ENCODE results near the gene PLCB2.
A peak's percentile ranks its signal among the peaks of the same experiment; 100 is the strongest.

The PLCB2 gene

GRCh38 chr15:40307421-40308211 lies at the start of gene PLCB2:
PLCB2 (minus strand) TSS chr15:40307935; CDS start chr15:40307672, 263 bp downstream.
- no peak for DNase-seq

DNA sequence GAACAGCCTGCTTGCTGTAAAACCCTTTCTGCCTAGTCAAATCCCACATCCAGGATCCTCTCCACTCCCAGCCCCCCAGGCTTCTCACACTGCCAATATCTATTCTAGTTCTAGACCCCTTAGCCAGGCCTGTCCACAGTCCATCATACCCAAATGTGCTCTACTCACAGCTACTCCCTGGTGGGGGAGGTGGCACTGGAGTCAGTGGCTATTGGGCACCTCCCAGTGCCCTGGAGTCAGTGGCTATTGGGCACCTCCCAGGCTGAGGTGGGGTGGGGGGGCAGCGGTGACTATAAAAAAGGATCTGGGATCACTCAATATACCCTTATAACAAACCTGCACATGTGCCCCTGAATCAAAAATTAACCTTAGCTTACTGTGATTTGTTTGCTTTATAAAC lies 49.5 kb upstream of the PLCB2 start:
- DNase-seq, result no peak

- no peak for DNase-seq
Observed at GRCh38 chr15:40355976-40356585, 48.3 kb upstream of the PLCB2 start.

DNA sequence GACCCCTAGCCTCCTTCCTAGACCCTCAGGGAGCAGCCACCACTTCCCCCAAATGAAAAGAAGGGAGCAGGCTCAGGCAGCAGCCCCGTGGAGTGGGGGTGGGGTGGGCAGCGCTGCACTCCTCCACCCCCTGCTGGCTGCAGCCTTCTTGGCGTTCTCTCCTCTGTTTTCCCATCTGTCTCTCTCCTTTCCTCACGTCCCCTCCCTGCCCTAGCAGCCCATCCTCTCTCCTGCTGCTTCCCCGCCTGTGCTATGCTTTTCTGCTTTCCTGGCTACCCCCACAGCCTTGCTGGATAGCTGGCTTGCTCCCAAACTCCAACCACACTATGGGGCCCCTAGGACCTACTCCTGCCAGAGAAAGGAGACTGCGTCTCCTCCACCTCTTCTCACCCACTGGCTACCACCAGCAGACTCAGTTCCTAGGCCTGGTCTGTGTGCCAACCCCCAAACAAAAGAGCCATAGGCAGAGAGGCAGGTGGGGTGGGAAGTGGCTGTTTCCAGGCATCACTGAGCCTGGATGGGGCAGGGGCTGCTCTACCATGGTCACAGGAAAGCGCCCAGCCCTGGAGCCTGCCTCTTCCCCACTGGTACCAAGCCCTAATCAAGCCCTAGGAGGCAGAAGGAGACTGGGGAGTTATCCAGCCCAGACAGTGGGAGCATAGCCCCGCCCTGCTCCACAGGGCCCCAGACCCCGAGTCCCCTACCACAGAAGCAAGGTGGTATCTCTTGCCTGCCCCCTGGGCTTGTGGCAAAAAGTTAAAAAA lies 46.9 kb upstream of the PLCB2 start:
- DNase-seq, result peak; percentile 92

DNA sequence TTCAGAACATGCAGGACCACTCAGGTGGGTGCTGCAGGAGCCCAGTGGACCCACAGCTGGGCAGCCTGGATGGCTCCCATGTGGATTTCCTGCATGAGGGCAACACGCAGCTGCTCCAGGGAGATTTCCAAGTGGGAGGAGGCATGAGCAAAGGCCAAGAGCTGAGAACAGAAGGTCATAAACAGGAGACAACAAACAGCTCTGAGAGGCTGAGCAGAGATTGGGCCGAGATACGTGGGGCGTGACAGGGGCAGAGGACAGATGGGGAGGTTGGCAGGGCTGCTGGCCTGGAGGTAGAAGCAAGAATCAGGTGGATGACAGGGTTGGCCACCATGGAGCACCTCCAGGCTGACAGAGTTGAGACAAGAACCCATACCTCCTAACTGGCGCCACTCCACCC lies 46.0 kb upstream of the PLCB2 start:
- DNase-seq, result peak; percentile 57

GRCh38 chr15:40352281-40352901 lies 44.7 kb upstream of the PLCB2 start:
- DNase-seq, result no peak

DNA sequence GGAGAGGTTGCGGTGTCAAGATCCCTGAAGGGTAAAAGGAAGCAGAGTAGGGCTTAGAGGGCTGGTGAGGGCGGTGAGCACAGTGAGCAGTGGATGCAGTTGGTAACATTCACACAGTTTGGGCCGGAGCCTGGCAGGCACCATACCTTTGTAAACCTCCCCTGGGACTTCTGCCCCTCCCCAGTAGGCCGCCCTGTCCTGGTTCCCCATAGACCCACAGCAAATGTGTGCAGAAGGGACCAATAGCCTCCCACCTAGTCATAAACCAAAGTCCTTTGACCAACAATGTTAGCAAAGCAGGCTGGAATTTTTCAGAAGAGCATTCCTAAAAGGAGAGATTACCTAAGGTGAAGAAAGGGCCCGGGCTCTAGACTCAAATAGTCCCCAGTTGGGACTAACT lies 41.4 kb upstream of the PLCB2 start:
- no peak for DNase-seq

- no peak for DNase-seq
Observed at GRCh38 chr15:40348474-40348870, 40.7 kb upstream of the PLCB2 start.

- DNase-seq, result no peak
Observed at GRCh38 chr15:40347559-40348473, 40.1 kb upstream of the PLCB2 start.

- DNase-seq, result no peak
Observed at GRCh38 chr15:40346579-40347558, 39.1 kb upstream of the PLCB2 start.

DNA sequence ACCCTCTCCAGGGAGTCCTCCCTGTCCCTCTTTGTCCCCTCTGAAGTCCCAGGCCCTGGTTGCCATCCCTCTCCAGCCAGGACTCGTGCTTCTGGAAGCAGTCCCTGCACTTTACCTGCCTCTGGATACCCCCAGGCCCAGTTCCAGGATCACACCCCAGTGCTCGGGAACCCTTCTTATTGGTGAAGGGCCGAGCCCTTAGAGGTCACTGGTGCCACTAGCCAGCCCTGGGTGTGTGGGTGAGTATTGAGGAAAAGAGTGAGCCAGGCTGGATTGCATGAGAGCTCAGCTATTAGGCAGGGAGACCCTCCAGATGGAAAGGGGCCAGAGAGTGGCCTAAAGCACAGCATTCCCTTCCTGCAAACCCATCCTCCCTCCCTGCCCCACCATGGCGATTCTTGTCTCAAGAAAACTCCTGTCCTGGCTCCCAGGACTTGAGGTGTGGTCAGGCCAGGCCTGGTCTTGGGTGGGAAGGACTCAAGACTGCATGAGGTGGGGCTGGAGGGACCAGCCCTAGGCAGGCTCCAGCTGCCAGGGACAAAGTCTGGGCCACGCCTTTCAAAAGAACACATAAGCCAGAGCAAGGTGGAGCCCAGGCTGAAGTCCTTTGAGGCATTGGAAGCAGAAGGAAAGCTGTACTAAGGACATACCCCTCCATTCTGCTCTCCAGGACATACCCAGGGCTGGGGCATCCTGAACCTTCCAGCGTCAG lies 38.3 kb upstream of the PLCB2 start:
- DNase-seq, result no peak

- DNase-seq, result no peak
Observed at GRCh38 chr15:40345225-40345866, 37.6 kb upstream of the PLCB2 start.

DNA sequence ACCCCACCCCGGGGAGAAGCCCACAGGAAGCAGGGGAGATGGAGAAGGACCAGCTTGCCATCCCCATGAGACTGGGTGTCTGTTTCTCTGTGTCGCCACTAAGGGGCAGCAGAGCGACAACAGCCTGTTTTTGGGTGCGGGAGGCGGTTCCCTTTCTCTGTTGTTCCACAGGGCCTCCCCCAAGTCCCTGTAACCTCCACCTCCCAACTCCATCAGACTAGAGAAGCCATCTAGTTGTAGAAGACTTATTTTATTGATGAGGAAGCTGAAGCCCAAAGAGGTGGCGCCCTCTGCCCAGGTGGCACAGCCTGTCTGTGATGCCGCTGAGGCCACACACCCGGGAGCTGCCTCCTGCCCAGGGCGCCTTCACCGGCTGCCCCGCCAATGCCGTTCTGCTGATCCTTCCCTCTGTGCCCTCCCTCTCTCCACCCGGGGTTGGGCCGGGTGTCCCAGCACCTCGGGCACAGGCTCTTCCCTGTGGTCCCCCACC lies 36.9 kb upstream of the PLCB2 start:
- DNase-seq, result peak; percentile 54

- no peak for DNase-seq
Observed at GRCh38 chr15:40344217-40344616, 36.5 kb upstream of the PLCB2 start.

DNA sequence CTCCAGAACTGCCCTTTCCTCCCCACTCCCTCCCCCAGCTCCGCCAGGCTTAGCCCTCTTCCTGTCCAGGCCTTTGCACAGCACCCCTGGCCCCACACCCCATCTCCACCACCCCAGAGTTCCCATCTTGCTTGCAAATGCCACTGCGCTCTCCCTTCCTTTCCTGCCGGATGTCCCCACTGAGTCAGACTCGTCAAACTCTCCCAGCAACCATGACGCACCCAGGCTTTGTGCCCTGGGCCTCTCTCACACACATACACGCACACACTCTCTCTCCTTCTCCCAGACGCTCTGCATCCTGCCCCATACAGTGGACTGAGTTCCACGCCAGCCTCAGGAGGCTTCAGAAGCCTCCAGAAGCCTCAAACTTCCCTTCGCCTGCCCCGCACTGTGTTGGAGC lies 35.8 kb upstream of the PLCB2 start:
- no peak for DNase-seq

- no peak for DNase-seq
Observed at GRCh38 chr15:40342416-40343320, 34.9 kb upstream of the PLCB2 start.

GRCh38 chr15:40340740-40341400 lies 33.1 kb upstream of the PLCB2 start, which contains the start of gene CCDC9B:
CCDC9B (minus strand) TSS chr15:40340939; CDS start chr15:40340819, 120 bp downstream.
- DNase-seq, result peak; percentile 54

Measured in NCI-H1694 (cell line).